PC-3 (cell line): ENCODE data around the gene PKNOX1. TPM values are rescaled to one million over a fixed set of nuclear protein-coding genes. Genes with fewer than 3 reads are reported as not detected.

Experiments
- ATAC-seq: fragments of 200-7000 bp; cut with Tn5 transposase; 2 replicates; pipeline ENCODE4 v1.9.1; 2020; ENCODE audit warnings: mild to moderate bottlenecking, moderate library complexity
- BruUV-seq: library from RNA; stranded (reverse); fragments of 400-500 nt; replicated peaks from 2 replicates; lab custom pipeline; 2021; lab: Mats Ljungman, UMichigan
- CTCF ChIA-PET: fragments of 300-600 bp; sonication (Branson Sonifier 250); formaldehyde crosslinking; loops from one replicate; lab custom pipeline; 2022; ENCODE audit warnings: antibody characterized with exemption; lab: Charles Lee
- POLR2A ChIA-PET: fragments of 300-600 bp; sonication (Branson Sonifier 250); formaldehyde crosslinking; loops from one replicate; lab custom pipeline; 2022; ENCODE audit warnings: antibody characterized with exemption; ENCODE audit not compliant: unreplicated experiment; lab: Charles Lee
- DNase-seq: peaks from one replicate; pipeline ENCODE4 v3.0.0-alpha.2; 2015
- H2AFZ ChIP-seq: fragments of 300-600 bp; sonication (generic); 2 replicates; pipeline ENCODE4 v1.6.0; 2016; ENCODE audit warnings: antibody characterized with exemption, low read length
- H3F3A ChIP-seq: fragments of 300-600 bp; sonication (generic); one replicate; pipeline ENCODE4 v1.6.0; 2017; ENCODE audit warnings: antibody characterized with exemption, low read length, control low read depth, mild to moderate bottlenecking; ENCODE audit not compliant: unreplicated experiment
- H3K27ac ChIP-seq: fragments of 300-600 bp; sonication (generic); 2 replicates; pipeline ENCODE4 v1.5.1; 2016; ENCODE audit warnings: mild to moderate bottlenecking, low read length
- H3K27me3 ChIP-seq: fragments of 300-600 bp; sonication (generic); 2 replicates; pipeline ENCODE4 v1.6.1; 2016; ENCODE audit warnings: low read length, mixed read lengths
- H3K36me3 ChIP-seq: fragments of 300-600 bp; sonication (generic); 2 replicates; pipeline ENCODE4 v1.6.1; 2016; ENCODE audit warnings: low read depth, mixed run types, low read length, mixed read lengths
- H3K4me1 ChIP-seq: fragments of 300-600 bp; sonication (generic); 2 replicates; pipeline ENCODE4 v1.5.1; 2016; ENCODE audit warnings: low read length; ENCODE audit not compliant: insufficient read depth
- H3K4me2 ChIP-seq: fragments of 300-600 bp; sonication (generic); 2 replicates; pipeline ENCODE4 v1.6.0; 2016; ENCODE audit warnings: low read length
- H3K4me3 ChIP-seq: fragments of 300-600 bp; sonication (generic); 2 replicates; pipeline ENCODE4 v1.5.1; 2016; ENCODE audit warnings: mild to moderate bottlenecking, low read length, mixed read lengths
- H3K79me2 ChIP-seq: fragments of 300-600 bp; sonication (generic); 2 replicates; pipeline ENCODE4 v1.6.1; 2017; ENCODE audit warnings: low read length, mixed read lengths
- H3K9ac ChIP-seq: fragments of 300-600 bp; sonication (generic); 2 replicates; pipeline ENCODE4 v1.6.0; 2016; ENCODE audit warnings: mild to moderate bottlenecking, low read length
- H3K9me2 ChIP-seq: fragments of 300-600 bp; sonication (generic); replicated peaks from 2 replicates; pipeline ENCODE4 v1.6.1; 2016; ENCODE audit warnings: mixed run types, low read length, mixed read lengths
- H3K9me3 ChIP-seq: fragments of 300-600 bp; sonication (generic); 2 replicates; pipeline ENCODE4 v1.6.1; 2016; ENCODE audit warnings: low read length, mixed read lengths
- H4K20me1 ChIP-seq: fragments of 300-600 bp; sonication (generic); 2 replicates; pipeline ENCODE4 v1.6.1; 2016; ENCODE audit warnings: low read length, mixed read lengths
- CTCF ChIP-seq: fragments of 300-600 bp; sonication (generic); conservative IDR thresholded peaks from 2 replicates; pipeline ENCODE4 v1.5.1; 2017; ENCODE audit warnings: antibody characterized with exemption, low read depth, mild to moderate bottlenecking, low read length
- EZH2 ChIP-seq: fragments of 300-600 bp; sonication (generic); IDR thresholded peaks from one replicate; pipeline ENCODE4 v1.6.1; 2017; ENCODE audit warnings: antibody characterized with exemption, mild to moderate bottlenecking, low read length; ENCODE audit not compliant: unreplicated experiment
- EZH2phosphoT487 ChIP-seq: fragments of 300-600 bp; sonication (generic); IDR thresholded peaks from 2 replicates; pipeline ENCODE4 v1.6.1; 2018; ENCODE audit warnings: mild to moderate bottlenecking, antibody characterized with exemption, low read length, borderline replicate concordance
- intact Hi-C: fragments of 100-400 bp; cut with micrococcal nuclease; formaldehyde crosslinking; loops from 2 replicates; pipeline ENCODE4 v1.9.0; 2023
- total RNA-seq: library from RNA; depleted of rRNA; stranded (reverse); fragments of >200 nt; gene quantifications from 2 replicates; pipeline ENCODE4 v1.2.3, GENCODE V29; 2014

Gene PKNOX1
- total RNA-seq, 1 experiment from 2014 or later: 19.7 TPM

GRCh38 chr21:42981862-42982261 lies 7.5 kb downstream of the PKNOX1 start:
- Histone ChIP-seq H3K9me2 (no peaks in the 10 kb centered on the region), H3K4me3 (no peak overlapping the region), H3K9ac (no peak overlapping the region), H3K79me2 (peaks cover 71% of the 10 kb centered on the region), H3K9me3 (no peaks in the 10 kb centered on the region), H3K4me2 (no peak overlapping the region), H4K20me1 (no peaks in the 10 kb centered on the region), H3K36me3 (peaks cover 7% of the 10 kb centered on the region), H3K27ac (no peak overlapping the region), H3K4me1 (peaks cover 17% of the 10 kb centered on the region), H2AFZ (no peak overlapping the region), H3F3A (peaks cover 3% of the 10 kb centered on the region), H3K27me3 (no peaks in the 10 kb centered on the region)
- DNase-seq (no peak), ATAC-seq (no peak)
- BruUV-seq: no TSS peak
- CTCF ChIA-PET: no interaction called here
- POLR2A ChIA-PET: no interaction called here
- intact Hi-C loops: no loop called here
- TF ChIP-seq EZH2phosphoT487 (no peak), EZH2 (no peak), CTCF (no peak)

- no peak overlapping the region for H2AFZ ChIP-seq
- POLR2A ChIA-PET: no interaction called here
Measured at GRCh38 chr21:42983103-42983502, 8.7 kb downstream of the PKNOX1 start.

More at GRCh38 chr21:42983103-42983502, 8.7 kb downstream of the PKNOX1 start:
- Histone ChIP-seq H3K4me3 (no peak overlapping the region), H3K27ac (no peak overlapping the region), H3K36me3 (peaks cover 2% of the 10 kb centered on the region; the same call in 1 of the 2 replicates), H4K20me1 (no peaks in the 10 kb centered on the region), H3K79me2 (peaks cover 64% of the 10 kb centered on the region), H3K27me3 (no peaks in the 10 kb centered on the region), H3K9me3 (no peaks in the 10 kb centered on the region), H3K4me1 (peaks cover 18% of the 10 kb centered on the region), H3F3A (peaks cover 3% of the 10 kb centered on the region), H3K9me2 (no peaks in the 10 kb centered on the region), H3K4me2 (no peak overlapping the region), H3K9ac (no peak overlapping the region)
- CTCF ChIA-PET: no interaction called here
- intact Hi-C loops: no loop called here
- peak; percentile 55 for ATAC-seq
- BruUV-seq: no TSS peak
- DNase-seq: peak; percentile 26
- TF ChIP-seq CTCF (no peak), EZH2 (no peak), EZH2phosphoT487 (no peak)
